Limb (tissue), 2 donors: ENCODE measurements around the gene ICA1L.
"Not testable (repeated sequence)": the region's sequence is repeated elsewhere in the genome, so short reads cannot be mapped to it uniquely, and the experiment has no call there.

Source experiments
- DNase-seq, 2 donors: peaks; one replicate each; pipeline ENCODE4 v3.0.0-alpha.2; 2016; ENCODE audit errors: extremely low spot score in 2 of 2

ICA1L gene

GRCh38 chr2:202871300-202872141, at the start of gene ICA1L:
Gene ICA1L, minus strand, starts transcription at chr2:202871766. Its CDS starts 42,757 bp downstream, at chr2:202829009.
- DNase-seq, result peak; percentile 51 to 89

GRCh38 chr2:202918860-202919259, 47.3 kb upstream of the ICA1L start:
- DNase-seq, result peak in 1 of 2 donors; percentile 6

- DNase-seq, result peak in 1 of 2 donors; percentile 36
Observed at GRCh38 chr2:202912342-202913201, 41.0 kb upstream of the ICA1L start.

GRCh38 chr2:202911512-202912341, 40.2 kb upstream of the ICA1L start, which contains the start of the genes CARF and WDR12:
Gene CARF, plus strand, starts transcription at chr2:202912275. Its CDS starts 29,628 bp downstream, at chr2:202941903.
Gene WDR12, minus strand, starts transcription at chr2:202911673. Its CDS starts 197 bp downstream, at chr2:202911476.
- peak; percentile 93 to 97 for DNase-seq

GRCh38 chr2:202911203-202911511, 39.6 kb upstream of the ICA1L start:
- no peak for DNase-seq

- DNase-seq, result no peak
Observed at GRCh38 chr2:202910698-202911097, 39.1 kb upstream of the ICA1L start.

GRCh38 chr2:202910250-202910649, 38.7 kb upstream of the ICA1L start:
- not testable (repeated sequence) for DNase-seq

GRCh38 chr2:202909394-202910192, 38.0 kb upstream of the ICA1L start:
- DNase-seq, result no peak

GRCh38 chr2:202908186-202908585, 36.6 kb upstream of the ICA1L start:
- no peak for DNase-seq

GRCh38 chr2:202905507-202905906, 33.9 kb upstream of the ICA1L start:
- DNase-seq, result not testable (repeated sequence)

GRCh38 chr2:202885190-202885589, 13.6 kb upstream of the ICA1L start:
- no peak for DNase-seq

GRCh38 chr2:202883987-202884675, 12.6 kb upstream of the ICA1L start:
- DNase-seq, result no peak

GRCh38 chr2:202881570-202881969, 10.0 kb upstream of the ICA1L start:
- DNase-seq, result no peak

GRCh38 chr2:202877699-202878098, 6.1 kb upstream of the ICA1L start:
- no peak for DNase-seq

GRCh38 chr2:202870431-202871299, 901 bp downstream of the ICA1L start:
- peak; percentile 73 to 86 for DNase-seq

- DNase-seq, result no peak
Observed at GRCh38 chr2:202861987-202862386, 9.6 kb downstream of the ICA1L start.

- no peak for DNase-seq
Observed at GRCh38 chr2:202858601-202859000, 13.0 kb downstream of the ICA1L start.

- not testable (repeated sequence) for DNase-seq
Observed at GRCh38 chr2:202849343-202849742, 22.2 kb downstream of the ICA1L start.

GRCh38 chr2:202848813-202849212, 22.8 kb downstream of the ICA1L start:
- no peak for DNase-seq
